GM12892 (cell line): ENCODE data around the gene ARHGAP1.

ENCODE experiments used
- POLR2A ChIP-seq: IDR thresholded peaks from 2 replicates; pipeline ENCODE4 v1.6.1; 2011; ENCODE audit warnings: low read depth, low read length, control low read depth
- POLR2AphosphoS5 ChIP-seq: IDR thresholded peaks from 2 replicates; pipeline ENCODE4 v1.6.1; 2011; ENCODE audit warnings: low read depth, low read length, control low read depth

GRCh38 chr11:46659908-46660307 lies 40.5 kb downstream of the ARHGAP1 start:
- TF ChIP-seq POLR2AphosphoS5 (no peak), POLR2A (no peak)
